Ectodermal cell (in vitro differentiated cells): ENCODE measurements around the gene TRERF1.

Source experiments
- H3K27ac ChIP-seq: 2 replicates; pipeline ENCODE4 v1.7.0; 2013; ENCODE audit warnings: mild to moderate bottlenecking, low read depth, low read length; ENCODE audit not compliant: insufficient read depth, poor library complexity, severe bottlenecking
- H3K27me3 ChIP-seq: 2 replicates; pipeline ENCODE4 v1.7.0; 2013; ENCODE audit warnings: mild to moderate bottlenecking, low read length; ENCODE audit not compliant: insufficient read depth, control insufficient read depth, poor library complexity, severe bottlenecking
- H3K36me3 ChIP-seq: one replicate; pipeline ENCODE4 v1.7.0; 2013; ENCODE audit warnings: low read length; ENCODE audit not compliant: control insufficient read depth, insufficient read depth
- H3K4me1 ChIP-seq: one replicate; pipeline ENCODE4 v1.7.0; 2013; ENCODE audit warnings: low read length; ENCODE audit not compliant: control insufficient read depth, insufficient read depth
- H3K4me3 ChIP-seq: 2 replicates; pipeline ENCODE4 v1.7.0; 2013; ENCODE audit warnings: low read depth, low read length, control low read depth; ENCODE audit not compliant: insufficient read depth
- H3K9me3 ChIP-seq: 2 replicates; pipeline ENCODE4 v1.7.0; 2013; ENCODE audit warnings: mild to moderate bottlenecking, low read length, moderate library complexity; ENCODE audit not compliant: control insufficient read depth
- WGBS, 2 experiments: methylation state at CpG; one replicate each; pipeline ENCODE4 v1.1.7; 2013; ENCODE audit warnings: missing lambda C conversion rate in 2 of 2; 5-methylcytosine and 5-hydroxymethylcytosine counted together

The TRERF1 gene

GRCh38 chr6:42239736-42240375 lies 211.9 kb downstream of the TRERF1 start:
- Histone ChIP-seq H3K9me3 (no peaks in the 10 kb centered on the region), H3K27me3 (no peaks in the 10 kb centered on the region), H3K4me1 (no peaks in the 10 kb centered on the region), H3K4me3 (no peak overlapping the region), H3K36me3 (peaks cover 7% of the 10 kb centered on the region), H3K27ac (no peak overlapping the region)
- 92 to 94% methylated on average over 7 of the region's 7 CpGs for WGBS, 2 experiments

GRCh38 chr6:42239333-42239732 lies 212.4 kb downstream of the TRERF1 start:
- 91 to 93% methylated on average over 5 of the region's 5 CpGs for WGBS, 2 experiments
- Histone ChIP-seq H3K27ac (no peak overlapping the region), H3K9me3 (no peaks in the 10 kb centered on the region), H3K4me1 (no peaks in the 10 kb centered on the region), H3K4me3 (no peak overlapping the region), H3K27me3 (no peaks in the 10 kb centered on the region), H3K36me3 (peaks cover 7% of the 10 kb centered on the region)

GRCh38 chr6:42237857-42238256 lies 213.9 kb downstream of the TRERF1 start:
- Histone ChIP-seq H3K9me3 (no peaks in the 10 kb centered on the region), H3K4me1 (no peaks in the 10 kb centered on the region), H3K36me3 (peaks cover under 1% of the 10 kb centered on the region), H3K27ac (no peak overlapping the region), H3K27me3 (no peaks in the 10 kb centered on the region), H3K4me3 (no peak overlapping the region)
- WGBS, 2 experiments = 100% methylated on average over 1 of the region's 1 CpG

GRCh38 chr6:42236682-42237473 lies 214.8 kb downstream of the TRERF1 start:
- 89 to 90% methylated on average over 4 to 5 of the region's 5 CpGs for whole genome bisulfite sequencing, 2 experiments
- Histone ChIP-seq H3K27ac (no peak overlapping the region), H3K9me3 (no peaks in the 10 kb centered on the region), H3K36me3 (peaks cover 8% of the 10 kb centered on the region), H3K4me1 (no peaks in the 10 kb centered on the region), H3K27me3 (no peaks in the 10 kb centered on the region), H3K4me3 (no peak overlapping the region)

GRCh38 chr6:42236030-42236429 lies 215.7 kb downstream of the TRERF1 start:
- peaks cover 8% of the 10 kb centered on the region for H3K36me3 ChIP-seq
- no peaks in the 10 kb centered on the region for H3K9me3 ChIP-seq
- H3K27ac ChIP-seq = no peak overlapping the region
- no peaks in the 10 kb centered on the region for H3K4me1 ChIP-seq
- no peaks in the 10 kb centered on the region for H3K27me3 ChIP-seq
- 97 to 99% methylated on average over 8 to 9 of the region's 9 CpGs for WGBS, 2 experiments
- no peak overlapping the region for H3K4me3 ChIP-seq

GRCh38 chr6:42232035-42232434 lies 219.7 kb downstream of the TRERF1 start:
- Histone ChIP-seq H3K4me3 (no peak overlapping the region), H3K27me3 (no peaks in the 10 kb centered on the region), H3K9me3 (no peaks in the 10 kb centered on the region), H3K36me3 (peaks cover 8% of the 10 kb centered on the region), H3K4me1 (no peaks in the 10 kb centered on the region), H3K27ac (no peak overlapping the region)
- 94 to 96% methylated on average over 2 of the region's 3 CpGs for WGBS, 2 experiments

GRCh38 chr6:42230345-42231321 lies 221.1 kb downstream of the TRERF1 start:
- Histone ChIP-seq H3K27me3 (no peaks in the 10 kb centered on the region), H3K4me3 (no peak overlapping the region), H3K9me3 (no peaks in the 10 kb centered on the region), H3K36me3 (peaks cover 12% of the 10 kb centered on the region), H3K4me1 (no peaks in the 10 kb centered on the region), H3K27ac (no peak overlapping the region)
- WGBS, 2 experiments = 91 to 92% methylated on average over 8 of the region's 8 CpGs

GRCh38 chr6:42229506-42230119 lies 222.1 kb downstream of the TRERF1 start:
- WGBS, 2 experiments = 92 to 94% methylated on average over 5 of the region's 6 CpGs
- Histone ChIP-seq H3K27me3 (no peaks in the 10 kb centered on the region), H3K36me3 (peaks cover 12% of the 10 kb centered on the region), H3K27ac (no peak overlapping the region), H3K4me3 (no peak overlapping the region), H3K4me1 (no peaks in the 10 kb centered on the region), H3K9me3 (no peaks in the 10 kb centered on the region)

- Histone ChIP-seq H3K27ac (no peak overlapping the region), H3K27me3 (no peaks in the 10 kb centered on the region), H3K4me3 (no peak overlapping the region), H3K4me1 (no peaks in the 10 kb centered on the region), H3K9me3 (no peaks in the 10 kb centered on the region), H3K36me3 (peaks cover 12% of the 10 kb centered on the region)
- 94 to 96% methylated on average over 15 of the region's 15 CpGs for WGBS, 2 experiments
Observed at GRCh38 chr6:42228305-42228704, 223.4 kb downstream of the TRERF1 start.
